Measurements from ENCODE around the gene PTAR1.

DNA sequence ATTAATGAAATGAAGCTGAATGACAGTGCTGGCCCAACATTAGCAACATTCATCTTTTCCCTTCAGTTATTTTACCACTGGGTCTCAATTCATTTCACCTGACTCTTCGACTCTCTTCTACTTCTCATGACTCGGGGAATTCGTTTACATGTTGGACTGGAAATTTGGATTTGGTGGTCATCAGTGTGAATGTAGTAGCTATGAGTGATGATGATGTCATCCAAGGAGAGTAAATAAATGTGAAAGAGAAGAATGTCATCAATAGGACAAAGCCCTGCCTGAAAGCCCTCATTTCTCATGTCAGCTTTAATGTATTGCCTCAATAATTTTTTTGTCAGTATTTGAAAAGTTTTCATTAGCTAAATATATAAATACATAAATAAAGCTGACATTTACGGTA lies 38.9 kb upstream of the PTAR1 start:
- TF ChIP-seq CTCF (IDR thresholded peaks at IDR 0.05) (no peak), POLR2A (IDR thresholded peaks at IDR 0.05) (no peak)

Measured in vagina (tissue), 2 donors.